NCI-H1105 (cell line): Measurements from ENCODE around the gene GEN1.

Source experiments
- DNase-seq: peaks from one replicate; lab custom pipeline; 2025; lab: John Stamatoyannopoulos, UW

Gene GEN1

DNA sequence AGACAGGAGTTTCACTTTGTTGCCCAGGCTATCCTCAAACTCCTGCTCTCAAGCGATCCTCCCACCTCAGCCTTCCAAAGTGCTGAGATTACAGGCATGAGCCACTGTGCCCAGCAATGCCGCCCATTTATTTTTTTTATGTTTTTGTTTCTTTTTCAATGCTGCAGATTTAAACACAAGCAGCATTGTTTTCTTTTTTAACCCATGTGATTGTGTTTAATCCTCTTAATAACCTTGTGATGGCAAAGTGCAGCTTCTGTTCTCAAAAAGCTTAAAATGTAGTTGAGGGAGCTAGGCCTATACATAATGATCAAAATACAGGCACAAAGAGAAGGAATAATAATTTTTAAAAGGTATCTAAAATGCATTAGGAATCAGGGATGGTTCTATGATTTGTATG is 73.8 kb downstream of the GEN1 start:
- DNase-seq = no peak

DNA sequence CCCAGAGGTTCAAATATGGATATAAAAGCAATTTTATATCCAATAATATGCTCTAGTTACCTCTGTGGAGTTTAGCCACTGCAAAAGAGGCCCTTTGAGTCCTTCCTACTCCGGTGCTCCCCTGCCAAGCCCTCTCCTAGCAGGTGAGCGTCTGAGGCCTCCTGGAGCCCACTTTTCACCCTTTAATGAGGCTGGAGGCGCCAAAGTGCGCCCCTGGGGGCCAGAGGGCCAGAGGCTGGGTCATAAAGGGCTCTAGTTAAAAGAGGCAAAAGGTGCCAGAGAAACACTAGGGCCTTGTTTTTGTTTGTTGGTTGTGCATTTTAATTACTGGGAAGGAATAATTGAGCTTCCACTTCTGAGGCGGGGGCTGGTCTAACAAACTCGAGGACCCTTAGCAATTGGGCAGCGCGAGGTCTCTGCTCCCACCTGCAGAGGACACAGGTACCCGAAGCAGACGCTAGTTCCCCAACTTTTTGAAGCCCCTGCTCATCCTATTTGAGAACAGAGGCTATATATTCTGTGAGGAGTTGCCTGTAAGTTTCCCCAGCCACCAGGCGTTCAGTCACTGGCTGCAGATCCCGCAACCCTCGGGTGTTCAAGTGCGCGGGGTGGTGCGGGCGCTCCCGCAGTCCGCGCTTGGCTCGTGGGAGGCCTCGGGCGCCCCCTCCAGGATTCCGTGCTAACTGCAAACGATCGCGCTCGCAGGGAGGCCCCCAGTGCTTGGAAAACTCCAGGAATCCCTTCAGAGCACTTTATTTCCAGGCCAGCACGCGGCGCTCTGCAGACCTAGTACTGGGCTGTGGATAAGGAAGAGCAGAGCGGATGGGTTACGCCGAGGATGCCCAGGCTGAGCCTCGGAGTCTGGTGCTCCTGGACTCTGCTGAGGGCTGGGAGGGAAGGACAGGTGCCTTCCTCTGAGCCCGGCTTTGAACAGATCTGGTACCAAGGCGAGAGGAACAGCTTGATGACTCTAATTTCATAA is 76.4 kb downstream of the GEN1 start:
- DNase-seq = no peak

DNA sequence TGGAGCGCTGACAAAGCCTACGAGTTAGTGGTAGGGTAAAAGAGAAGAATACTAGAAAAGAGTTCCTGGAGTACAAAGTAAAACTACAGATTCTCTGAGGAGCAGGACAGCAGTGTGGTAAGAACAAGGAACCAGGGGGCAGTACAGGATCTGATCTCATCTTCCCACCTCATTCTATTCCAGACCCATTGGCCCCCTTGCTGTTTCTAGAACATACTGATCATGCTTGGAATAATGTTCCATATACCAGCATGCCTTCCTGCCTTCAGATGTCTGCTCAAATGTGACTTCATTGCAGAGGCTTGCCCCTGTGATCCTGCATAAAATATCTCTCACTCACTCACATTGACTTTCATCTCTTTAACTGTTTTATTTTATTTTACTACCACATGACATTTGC is 81.6 kb downstream of the GEN1 start:
- DNase-seq = no peak
